Measurements from ENCODE around the gene GART. TPM values are rescaled to one million over a fixed set of nuclear protein-coding genes. Genes with fewer than 3 reads are reported as not detected.

The GART gene
- total RNA-seq, 1 experiment from 2014 or later: 241 TPM

DNA sequence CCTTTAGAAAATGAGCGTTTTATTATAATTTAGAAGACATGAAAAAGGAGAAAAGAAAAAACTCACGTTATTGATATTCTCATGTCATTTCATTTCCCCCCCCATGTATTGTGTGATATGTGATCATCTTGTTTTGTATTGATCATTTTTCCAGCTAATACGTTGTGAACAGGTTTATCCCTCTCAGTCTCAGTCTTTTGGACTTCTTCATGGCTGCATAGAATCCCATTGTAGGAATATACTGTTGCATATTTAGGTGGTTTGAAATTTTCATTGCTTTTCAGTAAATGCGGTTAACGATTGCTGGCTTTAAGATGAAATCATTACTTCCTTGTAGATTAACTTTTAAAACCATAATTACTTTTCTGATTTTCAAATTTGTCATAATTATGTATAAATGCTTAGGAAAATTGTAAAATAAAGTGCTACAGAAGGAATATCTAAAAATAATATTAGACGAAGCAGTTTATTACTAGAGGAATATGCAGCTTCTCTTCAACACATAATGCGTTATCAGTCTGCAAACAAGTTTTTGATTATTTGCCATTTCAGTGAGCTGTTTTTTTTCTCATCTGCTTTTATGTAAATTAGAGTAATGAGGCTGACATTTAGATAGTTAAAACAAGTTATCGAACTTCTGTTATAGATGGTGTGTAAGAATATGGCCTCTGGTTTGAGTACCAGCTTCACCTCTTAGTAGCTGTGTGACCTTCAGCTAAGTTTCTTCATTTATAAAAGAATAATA, 2.7 kb upstream of the GART start:
- no peak overlapping the region for H3K27ac ChIP-seq (ENCODE audit: low read depth, low read length)
- peak overlapping the region; percentile 92 for H3K4me2 ChIP-seq (ENCODE audit: low read length)
- peaks cover 44% of the 10 kb centered on the region for H4K20me1 ChIP-seq (ENCODE audit: insufficient read depth)
- TF ChIP-seq, protein P1, sequence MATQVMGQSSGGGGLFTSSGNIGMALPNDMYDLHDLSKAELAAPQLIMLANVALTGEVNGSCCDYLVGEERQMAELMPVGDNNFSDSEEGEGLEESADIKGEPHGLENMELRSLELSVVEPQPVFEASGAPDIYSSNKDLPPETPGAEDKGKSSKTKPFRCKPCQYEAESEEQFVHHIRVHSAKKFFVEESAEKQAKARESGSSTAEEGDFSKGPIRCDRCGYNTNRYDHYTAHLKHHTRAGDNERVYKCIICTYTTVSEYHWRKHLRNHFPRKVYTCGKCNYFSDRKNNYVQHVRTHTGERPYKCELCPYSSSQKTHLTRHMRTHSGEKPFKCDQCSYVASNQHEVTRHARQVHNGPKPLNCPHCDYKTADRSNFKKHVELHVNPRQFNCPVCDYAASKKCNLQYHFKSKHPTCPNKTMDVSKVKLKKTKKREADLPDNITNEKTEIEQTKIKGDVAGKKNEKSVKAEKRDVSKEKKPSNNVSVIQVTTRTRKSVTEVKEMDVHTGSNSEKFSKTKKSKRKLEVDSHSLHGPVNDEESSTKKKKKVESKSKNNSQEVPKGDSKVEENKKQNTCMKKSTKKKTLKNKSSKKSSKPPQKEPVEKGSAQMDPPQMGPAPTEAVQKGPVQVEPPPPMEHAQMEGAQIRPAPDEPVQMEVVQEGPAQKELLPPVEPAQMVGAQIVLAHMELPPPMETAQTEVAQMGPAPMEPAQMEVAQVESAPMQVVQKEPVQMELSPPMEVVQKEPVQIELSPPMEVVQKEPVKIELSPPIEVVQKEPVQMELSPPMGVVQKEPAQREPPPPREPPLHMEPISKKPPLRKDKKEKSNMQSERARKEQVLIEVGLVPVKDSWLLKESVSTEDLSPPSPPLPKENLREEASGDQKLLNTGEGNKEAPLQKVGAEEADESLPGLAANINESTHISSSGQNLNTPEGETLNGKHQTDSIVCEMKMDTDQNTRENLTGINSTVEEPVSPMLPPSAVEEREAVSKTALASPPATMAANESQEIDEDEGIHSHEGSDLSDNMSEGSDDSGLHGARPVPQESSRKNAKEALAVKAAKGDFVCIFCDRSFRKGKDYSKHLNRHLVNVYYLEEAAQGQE (IDR thresholded peaks at IDR 0.05; ENCODE audit: low read depth): no peak
- TF ChIP-seq CBX3 (IDR thresholded peaks at IDR 0.05; ENCODE audit: low read depth): no peak
- no peak for TF ChIP-seq ZNF274 (IDR thresholded peaks at IDR 0.05; ENCODE audit: low read depth, low read length)
- TF ChIP-seq SP1 (IDR thresholded peaks at IDR 0.05; ENCODE audit: low read depth): no peak
- TF ChIP-seq FOSL1 (IDR thresholded peaks at IDR 0.05; ENCODE audit: low read depth): no peak
- TF ChIP-seq POLR2A (IDR thresholded peaks at IDR 0.05; ENCODE audit: borderline replicate concordance, extremely low read depth, insufficient read depth, insufficient read length): no peak
- TF ChIP-seq EGR1 (IDR thresholded peaks at IDR 0.05; ENCODE audit: low read depth): no peak
- TF ChIP-seq, protein P2, sequence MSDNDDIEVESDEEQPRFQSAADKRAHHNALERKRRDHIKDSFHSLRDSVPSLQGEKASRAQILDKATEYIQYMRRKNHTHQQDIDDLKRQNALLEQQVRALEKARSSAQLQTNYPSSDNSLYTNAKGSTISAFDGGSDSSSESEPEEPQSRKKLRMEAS (IDR thresholded peaks at IDR 0.05): no peak
- TF ChIP-seq, protein P3, sequence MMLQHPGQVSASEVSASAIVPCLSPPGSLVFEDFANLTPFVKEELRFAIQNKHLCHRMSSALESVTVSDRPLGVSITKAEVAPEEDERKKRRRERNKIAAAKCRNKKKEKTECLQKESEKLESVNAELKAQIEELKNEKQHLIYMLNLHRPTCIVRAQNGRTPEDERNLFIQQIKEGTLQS (IDR thresholded peaks at IDR 0.05): no peak
- H3K9me3 ChIP-seq (ENCODE audit: control insufficient read depth in 1 of 2, insufficient read depth in 1 of 2, low read depth in 1 of 2, low read length in 2 of 2): no peaks in the 10 kb centered on the region
- H3K9me2 ChIP-seq (ENCODE audit: insufficient read depth): no peaks in the 10 kb centered on the region
- no peak overlapping the region for H2AFZ ChIP-seq (ENCODE audit: low read depth, low read length, poor library complexity, severe bottlenecking)
- ChIA-PET CTCF (no interaction called here), RAD21 (ENCODE audit: low non-redundant PET in 1 of 2, low total read pairs in 2 of 2, uncharacterized antibody in 2 of 2, unreplicated experiment in 2 of 2) (no interaction called here), POLR2A (interaction anchor here (1.2 kb wide), 1 partner anchor 44 kb away, joined by 3 read pairs; the partner anchor contains the start of gene DONSON)
- intact Hi-C loops (cut with micrococcal nuclease): loop anchor here (5.0 kb wide), 1 partner anchor 98 kb away; the partner anchor contains the start of genes CRYZL1 and ITSN1
- DNase-seq (ENCODE audit: low read depth, low spot score) (no peak), ATAC-seq (no peak)
- H3K9ac ChIP-seq (ENCODE audit: low read length): peak overlapping the region; percentile 89
- no peaks in the 10 kb centered on the region for H3K27me3 ChIP-seq (ENCODE audit: insufficient read depth, low read length)
- H3K36me3 ChIP-seq (ENCODE audit: control insufficient read depth in 1 of 2, insufficient read depth in 2 of 2, low read length in 2 of 2): peaks cover 26 to 40% of the 10 kb centered on the region in 2 experiments
- H3K4me3 ChIP-seq (replicated peaks in 1 of 2; ENCODE audit: low read depth in 1 of 2, low read length in 2 of 2): peak overlapping the region; percentile 87 to 91
- peaks cover 90% of the 10 kb centered on the region for H3K79me2 ChIP-seq (ENCODE audit: insufficient read depth, low read length)
- BruUV-seq (replicated peaks): no TSS peak
- H3K4me1 ChIP-seq (ENCODE audit: control insufficient read depth in 1 of 2, insufficient read depth in 2 of 2, low read length in 2 of 2): peaks cover 15 to 19% of the 10 kb centered on the region in 2 experiments

All from HCT116 (cell line).